Activated T-helper 2 cell treated with anti-CD3 and anti-CD28 coated beads, Interferon-gamma antibody, Interleukin-2, Interleukin-4, amounts not matched to agents 10 μg/mL and 5 μg/mL and 100 μg/mL, durations not matched to agents 14 hours and 24 hours and 36 hours (primary cell): ENCODE measurements around the gene ARL4D. TPM values are rescaled to one million over a fixed set of nuclear protein-coding genes. Genes with fewer than 3 reads are reported as not detected.

Source experiments
- DNase-seq: peaks from one replicate; pipeline ENCODE4 v3.0.0; 2021; ENCODE audit warnings: low spot score
- H3K27ac Mint-ChIP-seq: one replicate; pipeline ENCODE4 v1.8.0; 2021; ENCODE audit warnings: mixed read lengths
- H3K27me3 Mint-ChIP-seq: one replicate; pipeline ENCODE4 v1.8.0; 2021; ENCODE audit warnings: low read depth, mixed read lengths
- H3K36me3 Mint-ChIP-seq: one replicate; pipeline ENCODE4 v1.8.0; 2021; ENCODE audit warnings: low read depth, mixed read lengths
- H3K4me1 Mint-ChIP-seq: one replicate; pipeline ENCODE4 v1.8.0; 2021; ENCODE audit warnings: low read depth, mixed read lengths
- H3K4me3 Mint-ChIP-seq: one replicate; pipeline ENCODE4 v1.8.0; 2021; ENCODE audit warnings: low read depth, mild to moderate bottlenecking, moderate library complexity, mixed read lengths
- H3K9me3 Mint-ChIP-seq: one replicate; pipeline ENCODE4 v1.8.0; 2021; ENCODE audit warnings: mixed read lengths
- intact Hi-C: fragments of 100-400 bp; cut with micrococcal nuclease; formaldehyde crosslinking; loops from one replicate; pipeline ENCODE4 v1.15.1; 2023
- total RNA-seq: library from RNA; stranded (reverse); gene quantifications from 2 replicates; pipeline ENCODE4 v1.2.3, GENCODE V29; 2022

Gene ARL4D
- total RNA-seq, 1 donor from 2014 or later: 4.9 TPM

DNA sequence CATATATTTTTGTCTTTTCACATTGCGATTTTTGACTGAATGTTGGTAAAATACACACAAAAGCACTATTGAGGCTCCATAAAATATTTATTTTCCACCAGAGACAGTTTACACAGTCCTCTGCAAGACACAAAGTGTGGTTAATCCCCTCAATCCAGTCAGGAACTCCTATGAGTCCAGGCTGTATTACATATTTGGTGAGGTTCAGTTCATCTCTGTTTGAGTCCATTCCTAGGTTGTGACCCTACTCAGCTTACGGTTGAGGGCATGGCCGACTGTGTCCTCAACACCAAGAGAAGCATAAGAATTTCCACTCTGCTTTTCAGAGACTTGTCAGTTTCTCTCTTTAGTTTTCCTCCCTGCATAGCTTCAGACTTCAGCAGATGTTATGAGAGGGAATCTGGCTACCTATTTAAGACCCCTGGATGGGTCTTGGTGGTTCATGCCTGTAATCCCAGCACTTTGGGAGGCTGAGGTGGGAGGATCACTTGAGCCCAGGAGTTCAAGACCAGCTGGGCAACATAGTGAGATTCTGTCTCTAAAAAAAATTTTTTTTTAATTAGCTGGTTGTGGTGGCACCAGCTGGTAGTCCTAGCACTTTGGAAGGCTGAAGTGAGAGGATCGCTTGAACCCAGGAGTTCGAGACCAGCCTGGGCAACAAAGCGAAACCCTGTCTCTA is 25.1 kb downstream of the ARL4D start:
- H3K27ac Mint-ChIP-seq: no peak overlapping the region
- DNase-seq: no peak
- peaks cover 5% of the 10 kb centered on the region for H3K27me3 Mint-ChIP-seq
- no peaks in the 10 kb centered on the region for H3K4me1 Mint-ChIP-seq
- intact Hi-C loops: no loop called here
- no peaks in the 10 kb centered on the region for H3K36me3 Mint-ChIP-seq
- H3K4me3 Mint-ChIP-seq: no peak overlapping the region
- no peaks in the 10 kb centered on the region for H3K9me3 Mint-ChIP-seq

DNA sequence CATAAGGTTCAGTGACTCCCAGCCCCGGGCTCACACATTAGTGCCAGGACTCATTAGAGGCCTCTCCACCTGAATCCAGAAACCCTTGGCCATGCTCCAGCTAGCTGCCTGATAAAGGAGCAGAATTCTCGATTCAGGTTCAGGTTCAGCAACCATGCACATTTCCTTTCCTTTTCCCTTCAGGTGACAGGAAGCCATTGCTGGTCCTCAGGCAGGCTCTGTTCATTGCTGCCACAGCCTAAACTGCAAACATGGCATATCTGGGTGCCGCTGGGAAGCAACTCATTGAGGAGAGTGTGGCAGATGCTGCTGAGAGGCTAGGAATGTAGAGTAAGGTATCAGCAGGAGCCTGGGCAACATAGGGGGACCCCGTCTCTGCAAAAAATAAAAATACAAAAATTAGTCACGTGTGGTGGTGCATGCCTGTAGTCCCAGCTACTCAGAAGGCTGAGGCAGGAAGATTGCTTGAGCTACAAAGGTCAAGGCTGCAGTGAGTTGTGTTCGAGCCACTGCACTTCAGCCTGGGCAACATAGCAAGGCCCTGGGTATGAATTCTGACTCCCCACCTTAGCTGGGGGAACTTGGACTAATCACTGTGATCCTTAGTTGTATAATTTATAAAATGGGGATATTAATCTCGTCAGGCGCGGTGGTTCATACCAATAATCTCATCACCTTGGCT is 28.7 kb downstream of the ARL4D start:
- H3K27me3 Mint-ChIP-seq: peaks cover 19% of the 10 kb centered on the region
- H3K27ac Mint-ChIP-seq: no peak overlapping the region
- no peak for DNase-seq
- intact Hi-C loops: no loop called here
- H3K9me3 Mint-ChIP-seq: no peaks in the 10 kb centered on the region
- H3K4me1 Mint-ChIP-seq: no peaks in the 10 kb centered on the region
- no peaks in the 10 kb centered on the region for H3K36me3 Mint-ChIP-seq
- H3K4me3 Mint-ChIP-seq: no peak overlapping the region

- H3K4me3 Mint-ChIP-seq: no peak overlapping the region
- no peaks in the 10 kb centered on the region for H3K9me3 Mint-ChIP-seq
- H3K4me1 Mint-ChIP-seq: no peaks in the 10 kb centered on the region
- intact Hi-C loops: no loop called here
- H3K27ac Mint-ChIP-seq: no peak overlapping the region
- no peak for DNase-seq
- no peaks in the 10 kb centered on the region for H3K36me3 Mint-ChIP-seq
- H3K27me3 Mint-ChIP-seq: peaks cover 17% of the 10 kb centered on the region
Measured at GRCh38 chr17:43428524-43428923, 29.7 kb downstream of the ARL4D start.

GRCh38 chr17:43430936-43431713 is 32.3 kb downstream of the ARL4D start:
- H3K4me1 Mint-ChIP-seq: no peaks in the 10 kb centered on the region
- no peak overlapping the region for H3K4me3 Mint-ChIP-seq
- no peak overlapping the region for H3K27ac Mint-ChIP-seq
- intact Hi-C loops: no loop called here
- peaks cover 23% of the 10 kb centered on the region for H3K27me3 Mint-ChIP-seq
- no peak for DNase-seq
- no peaks in the 10 kb centered on the region for H3K9me3 Mint-ChIP-seq
- H3K36me3 Mint-ChIP-seq: no peaks in the 10 kb centered on the region

DNA sequence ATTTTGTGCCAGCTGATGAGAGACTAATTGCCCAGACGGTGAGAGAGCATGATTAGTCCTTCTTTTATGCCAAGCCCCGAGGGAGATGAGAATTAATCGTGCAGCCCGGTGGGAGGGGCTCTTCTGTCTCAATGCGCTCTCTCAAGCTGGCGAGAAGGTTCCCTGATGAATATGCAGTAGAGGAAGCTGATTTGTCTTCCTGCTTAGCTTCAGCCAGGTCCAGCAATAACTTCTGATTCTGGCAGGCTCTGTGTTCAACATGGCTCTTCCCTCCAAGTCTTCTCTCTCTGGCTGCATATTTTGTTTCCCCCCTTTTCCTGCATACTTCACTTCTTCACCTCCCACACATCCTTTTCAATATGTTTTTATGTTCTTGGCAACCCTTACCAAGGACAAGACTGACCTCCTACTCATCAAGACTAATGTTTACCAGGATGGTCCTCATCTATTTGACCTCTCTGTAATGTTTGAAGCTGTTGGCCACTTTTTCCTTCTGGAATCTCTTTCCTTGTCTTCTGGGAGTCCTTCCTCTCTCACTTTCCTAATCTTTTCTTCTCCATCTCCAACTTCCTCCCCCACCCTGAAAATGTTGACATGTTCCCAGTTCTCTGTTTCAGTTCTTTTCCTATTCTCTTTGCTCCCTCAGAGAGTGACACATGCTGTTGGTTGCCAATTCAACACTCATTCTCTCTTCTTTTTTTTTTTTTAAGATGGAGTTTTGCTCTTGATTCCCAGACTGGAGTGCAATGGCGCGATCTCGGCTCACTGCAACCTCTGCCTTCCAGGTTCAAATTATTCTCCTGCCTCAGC is 33.1 kb downstream of the ARL4D start:
- Mint-ChIP-seq H3K27ac (no peak overlapping the region), H3K36me3 (no peaks in the 10 kb centered on the region), H3K27me3 (peaks cover 23% of the 10 kb centered on the region), H3K4me3 (no peak overlapping the region), H3K4me1 (no peaks in the 10 kb centered on the region), H3K9me3 (no peaks in the 10 kb centered on the region)
- intact Hi-C loops: no loop called here
- no peak for DNase-seq

DNA sequence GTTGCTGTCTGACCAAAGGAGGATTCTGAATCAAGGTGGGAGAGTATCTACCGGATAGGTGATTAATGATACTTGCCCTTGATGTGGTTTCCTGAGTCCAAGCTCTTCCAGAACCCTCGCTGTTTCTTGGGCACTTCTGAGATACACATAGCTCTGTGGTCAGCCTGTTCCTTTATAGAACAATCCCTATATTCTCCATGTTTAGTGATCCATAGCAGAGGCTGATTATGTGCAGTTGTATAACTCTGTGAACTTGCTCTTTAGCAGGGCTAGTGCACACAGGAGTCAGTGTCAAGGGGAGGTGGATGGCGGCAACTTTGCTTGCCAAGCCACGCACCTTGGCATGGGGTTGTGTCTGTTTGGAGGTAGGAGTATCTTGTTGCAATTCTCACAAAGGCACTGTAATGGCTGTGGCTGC is 36.1 kb downstream of the ARL4D start:
- no peak overlapping the region for H3K4me3 Mint-ChIP-seq
- no peaks in the 10 kb centered on the region for H3K36me3 Mint-ChIP-seq
- peaks cover 21% of the 10 kb centered on the region for H3K27me3 Mint-ChIP-seq
- no peaks in the 10 kb centered on the region for H3K4me1 Mint-ChIP-seq
- no peaks in the 10 kb centered on the region for H3K9me3 Mint-ChIP-seq
- DNase-seq: no peak
- intact Hi-C loops: no loop called here
- H3K27ac Mint-ChIP-seq: no peak overlapping the region

DNA sequence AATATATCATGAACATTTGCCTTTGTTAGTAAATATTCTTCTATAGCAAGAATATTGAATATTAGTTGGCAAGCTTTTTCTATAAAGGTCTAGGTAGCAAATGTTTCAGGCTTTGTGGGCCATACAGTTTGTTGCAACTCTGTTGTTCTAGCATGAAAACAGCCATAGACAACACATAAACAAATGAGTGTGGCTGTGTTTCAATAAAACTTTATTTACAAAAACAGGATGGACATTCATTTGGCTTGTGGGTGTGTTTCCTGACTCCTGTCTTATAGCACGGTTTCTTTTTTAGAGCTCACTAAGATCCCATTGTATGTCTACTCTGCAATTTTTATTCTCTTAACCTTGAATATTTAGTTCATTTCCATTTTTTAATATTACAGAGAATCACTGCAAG is 39.0 kb downstream of the ARL4D start:
- peaks cover 7% of the 10 kb centered on the region for H3K27me3 Mint-ChIP-seq
- H3K4me1 Mint-ChIP-seq: no peaks in the 10 kb centered on the region
- no peaks in the 10 kb centered on the region for H3K36me3 Mint-ChIP-seq
- intact Hi-C loops: no loop called here
- H3K9me3 Mint-ChIP-seq: no peaks in the 10 kb centered on the region
- no peak for DNase-seq
- no peak overlapping the region for H3K4me3 Mint-ChIP-seq
- H3K27ac Mint-ChIP-seq: no peak overlapping the region

GRCh38 chr17:43438626-43439025 is 39.8 kb downstream of the ARL4D start:
- intact Hi-C loops: no loop called here
- Mint-ChIP-seq H3K4me3 (no peak overlapping the region), H3K27ac (no peak overlapping the region)

DNA sequence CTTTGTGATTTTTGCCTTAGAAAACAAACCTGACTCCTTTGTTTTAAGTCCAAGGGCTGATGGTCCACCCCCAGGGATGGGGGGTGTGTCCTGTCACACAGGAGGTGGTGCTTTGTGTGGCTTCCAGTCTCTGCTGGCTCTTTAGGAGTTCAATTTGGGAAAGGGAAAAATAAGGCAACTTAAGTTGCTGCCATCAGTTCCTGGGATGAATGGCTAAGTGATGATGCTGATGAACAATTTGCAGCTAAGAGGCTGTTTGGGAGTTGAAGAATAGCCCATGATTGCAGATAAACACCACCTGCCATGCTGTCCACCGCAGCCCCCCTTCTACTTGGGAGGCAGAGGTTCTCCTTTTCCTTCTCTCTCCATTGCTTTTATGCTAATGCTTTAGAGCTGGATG is 40.2 kb downstream of the ARL4D start:
- Mint-ChIP-seq H3K36me3 (no peaks in the 10 kb centered on the region), H3K4me1 (no peaks in the 10 kb centered on the region)
- intact Hi-C loops: no loop called here

More at GRCh38 chr17:43438626-43439025, 39.8 kb downstream of the ARL4D start:
- Mint-ChIP-seq H3K4me1 (no peaks in the 10 kb centered on the region), H3K9me3 (no peaks in the 10 kb centered on the region), H3K27me3 (peaks cover 7% of the 10 kb centered on the region), H3K36me3 (no peaks in the 10 kb centered on the region)
- no peak for DNase-seq

DNA sequence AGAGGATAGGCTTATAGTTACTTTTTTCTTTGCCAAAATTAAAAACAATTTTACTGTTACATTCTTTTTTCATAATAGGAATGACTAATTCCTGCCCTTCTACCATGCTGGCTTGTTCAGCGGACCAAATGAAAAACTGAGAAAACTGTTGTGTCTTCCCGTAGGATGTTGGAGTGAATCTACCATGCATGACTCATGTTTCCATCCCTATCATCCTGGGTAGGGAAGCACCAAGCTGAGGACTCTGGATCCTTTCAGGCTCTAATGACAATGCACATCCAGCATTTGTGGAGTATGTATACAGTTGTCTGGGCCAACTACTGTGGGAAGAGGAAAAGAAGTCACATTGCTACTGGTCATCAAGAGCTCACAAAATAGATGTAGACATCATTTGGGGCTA is 43.9 kb downstream of the ARL4D start:
- peaks cover 5% of the 10 kb centered on the region for H3K27me3 Mint-ChIP-seq
- H3K9me3 Mint-ChIP-seq: no peaks in the 10 kb centered on the region
- H3K27ac Mint-ChIP-seq: no peak overlapping the region
- no peaks in the 10 kb centered on the region for H3K4me1 Mint-ChIP-seq
- intact Hi-C loops: no loop called here
- no peak for DNase-seq
- no peaks in the 10 kb centered on the region for H3K36me3 Mint-ChIP-seq
- no peak overlapping the region for H3K4me3 Mint-ChIP-seq

More for the DNA sequence above, 40.2 kb downstream of the ARL4D start:
- Mint-ChIP-seq H3K27ac (no peak overlapping the region), H3K9me3 (no peaks in the 10 kb centered on the region), H3K27me3 (peaks cover 7% of the 10 kb centered on the region), H3K4me3 (no peak overlapping the region)
- no peak for DNase-seq

- H3K27ac Mint-ChIP-seq: no peak overlapping the region
- no peaks in the 10 kb centered on the region for H3K36me3 Mint-ChIP-seq
- no peaks in the 10 kb centered on the region for H3K4me1 Mint-ChIP-seq
- DNase-seq: no peak
- no peak overlapping the region for H3K4me3 Mint-ChIP-seq
- no peaks in the 10 kb centered on the region for H3K9me3 Mint-ChIP-seq
- H3K27me3 Mint-ChIP-seq: peaks cover 5% of the 10 kb centered on the region
- intact Hi-C loops: no loop called here
Measured at GRCh38 chr17:43443381-43443780, 44.6 kb downstream of the ARL4D start.

- H3K9me3 Mint-ChIP-seq: no peaks in the 10 kb centered on the region
- H3K27me3 Mint-ChIP-seq: peaks cover 4% of the 10 kb centered on the region
- no peak overlapping the region for H3K27ac Mint-ChIP-seq
- H3K4me1 Mint-ChIP-seq: no peaks in the 10 kb centered on the region
- H3K36me3 Mint-ChIP-seq: no peaks in the 10 kb centered on the region
- intact Hi-C loops: no loop called here
- H3K4me3 Mint-ChIP-seq: no peak overlapping the region
- no peak for DNase-seq
Measured at GRCh38 chr17:43444223-43445008, 45.6 kb downstream of the ARL4D start.
